GM12891 (cell line): ENCODE measurements around the gene KCNMB4.

Source experiments
- POLR2A ChIP-seq: IDR thresholded peaks from 2 replicates; pipeline ENCODE4 v1.6.1; 2011; ENCODE audit warnings: low read depth, low read length, control low read depth
- POLR2AphosphoS5 ChIP-seq: IDR thresholded peaks from 2 replicates; pipeline ENCODE4 v1.6.1; 2011; ENCODE audit warnings: low read depth, low read length, control low read depth
- POU2F2 ChIP-seq: IDR thresholded peaks from 2 replicates; pipeline ENCODE4 v1.6.1; 2011; ENCODE audit warnings: low read depth, mild to moderate bottlenecking, control low read depth, low read length, moderate library complexity
- SPI1 ChIP-seq: IDR thresholded peaks from 2 replicates; pipeline ENCODE4 v1.6.1; 2011; ENCODE audit warnings: low read depth, low read length, control low read depth
- TAF1 ChIP-seq: IDR thresholded peaks from 2 replicates; pipeline ENCODE4 v1.6.1; 2011; ENCODE audit warnings: low read depth, low read length, control low read depth

DNA sequence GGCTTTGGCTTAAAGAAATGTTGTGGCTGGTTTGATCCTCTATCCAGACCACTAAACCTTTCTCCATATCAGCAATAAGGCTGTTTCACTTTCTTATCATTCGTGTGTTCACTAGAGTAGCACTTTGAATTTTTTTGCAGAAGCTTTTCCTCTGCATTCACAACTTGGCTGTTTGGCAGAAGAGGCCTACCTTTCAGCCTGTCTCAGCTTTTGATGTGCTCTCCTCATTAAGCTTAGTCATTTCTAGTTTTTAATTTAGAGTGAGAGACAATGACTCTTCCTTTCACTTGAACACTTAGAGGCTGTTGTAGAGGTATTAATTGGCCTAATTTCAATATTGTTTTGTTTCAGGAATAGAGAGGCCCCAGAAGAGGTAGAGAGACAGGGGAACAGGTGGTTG, 13.8 kb downstream of the KCNMB4 start:
- TF ChIP-seq POLR2A (no peak), POLR2AphosphoS5 (no peak), POU2F2 (no peak), SPI1 (no peak), TAF1 (no peak)
